NT2/D1 (cell line): ENCODE data around the gene CLSTN2.

Experiments used
- YY1 ChIP-seq: IDR thresholded peaks from 2 replicates; pipeline ENCODE4 v1.6.1; 2011; ENCODE audit not compliant: insufficient read length, insufficient read depth
- ZNF274 ChIP-seq: IDR thresholded peaks from 2 replicates; pipeline ENCODE4 v1.6.1; 2011; ENCODE audit warnings: mild to moderate bottlenecking, low read depth, low read length

GRCh38 chr3:140614001-140614400 is 679.0 kb downstream of the CLSTN2 start:
- TF ChIP-seq YY1 (no peak), ZNF274 (no peak)
